IgD-negative memory B cell (primary cell): ENCODE data around the gene KCNJ4. TPM values are rescaled to one million over a fixed set of nuclear protein-coding genes. Genes with fewer than 3 reads are reported as not detected.
A peak's percentile ranks its signal among the peaks of the same experiment; 100 is the strongest.

Source experiments
- H3K27ac Mint-ChIP-seq, 3 donors: one replicate each; pipeline ENCODE4 v1.8.0; 2020 to 2022; ENCODE audit warnings: mild to moderate bottlenecking in 3 of 3, mixed read lengths in 3 of 3, moderate library complexity in 1 of 3
- H3K27me3 Mint-ChIP-seq: one replicate; pipeline ENCODE4 v1.8.0; 2021; ENCODE audit warnings: mixed read lengths
- H3K36me3 Mint-ChIP-seq: one replicate; pipeline ENCODE4 v1.8.0; 2020; ENCODE audit warnings: mild to moderate bottlenecking, mixed read lengths
- H3K4me1 Mint-ChIP-seq, 3 donors: one replicate each; pipeline ENCODE4 v1.8.0; 2020 to 2022; ENCODE audit warnings: mixed read lengths in 3 of 3, mild to moderate bottlenecking in 1 of 3
- H3K4me3 Mint-ChIP-seq, 4 donors: one replicate each; pipeline ENCODE4 v1.8.0; 2020 to 2022; ENCODE audit warnings: mild to moderate bottlenecking in 4 of 4, mixed read lengths in 4 of 4, moderate library complexity in 3 of 4
- H3K9me3 Mint-ChIP-seq, 3 donors: one replicate each; pipeline ENCODE4 v1.8.0; 2020 to 2021; ENCODE audit warnings: mixed read lengths in 3 of 3, mild to moderate bottlenecking in 1 of 3
- polyA plus RNA-seq: library from polyadenylated mRNA; unstranded; fragments of 300-500 nt; fragmentation: Illumina TruSeq; gene quantifications from one replicate; pipeline ENCODE4 v1.2.3, GENCODE V29; 2021

Gene KCNJ4
- not detected for polyA plus RNA-seq

DNA sequence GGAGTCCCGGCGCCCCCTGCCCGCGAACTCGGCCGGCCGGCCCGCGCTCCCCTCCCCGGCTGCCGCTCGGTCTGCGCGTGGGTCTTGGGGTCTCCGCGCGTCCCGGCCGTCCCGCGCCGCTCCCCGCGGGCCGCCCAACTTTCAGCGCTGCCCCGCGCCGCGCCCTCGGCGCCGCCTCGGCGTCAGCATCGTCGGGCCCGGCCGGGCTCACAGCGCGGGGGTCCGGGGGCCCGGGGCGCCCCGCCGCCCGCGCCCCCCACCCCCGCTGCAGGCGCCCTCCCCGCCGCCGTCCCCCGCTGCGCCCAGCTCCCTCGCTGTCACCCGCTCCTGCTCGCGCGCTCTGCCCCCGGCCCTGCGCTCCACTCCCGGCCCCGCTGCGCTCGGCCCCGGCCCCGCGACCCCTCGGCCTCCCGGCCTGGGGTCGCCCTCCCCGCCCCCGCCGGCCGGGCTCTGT lies at the start of gene KCNJ4:
TSS of gene KCNJ4 (minus strand) at position 124 of the 454 bp plus-strand sequence. CDS start 27,067 bp downstream, outside the sequence.
- H3K9me3 Mint-ChIP-seq = no peaks in the 10 kb centered on the region
- H3K36me3 Mint-ChIP-seq = peaks cover 4% of the 10 kb centered on the region
- peak within 1 kb of the TSS; percentile 27 to 98 (median 88) for H3K4me3 Mint-ChIP-seq
- peaks cover 66% of the 10 kb centered on the region for H3K27me3 Mint-ChIP-seq
- H3K27ac Mint-ChIP-seq = peak within 1 kb of the TSS in 2 of 3 donors; percentile 4 to 57
- H3K4me1 Mint-ChIP-seq = peaks cover 9 to 13% (median 12%) of the 10 kb centered on the region in 3 donors

DNA sequence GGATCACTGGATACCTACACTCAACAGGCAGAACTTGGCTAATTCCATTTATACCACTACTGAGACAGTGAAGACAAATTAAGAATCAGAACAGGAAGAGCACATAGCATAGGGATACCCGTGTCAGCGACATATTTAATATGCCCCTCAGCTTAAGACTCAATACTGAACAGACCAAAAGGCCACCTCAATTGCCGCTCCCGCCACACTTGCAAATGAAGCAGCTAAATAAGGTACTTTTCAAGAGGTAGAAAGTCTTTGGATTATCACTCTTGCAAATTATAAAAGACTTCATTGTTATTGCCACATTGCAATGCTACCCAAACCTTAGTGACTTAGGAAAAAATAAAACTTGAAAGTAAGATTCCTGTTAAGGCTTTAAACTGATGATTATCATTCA lies 48.0 kb upstream of the KCNJ4 start:
- no peaks in the 10 kb centered on the region for H3K27me3 Mint-ChIP-seq
- H3K36me3 Mint-ChIP-seq = peaks cover 2% of the 10 kb centered on the region
- peaks cover 44 to 47% (median 45%) of the 10 kb centered on the region in 3 donors for H3K4me1 Mint-ChIP-seq
- peak overlapping the region; percentile 93 to 98 (median 96) for H3K4me3 Mint-ChIP-seq
- H3K9me3 Mint-ChIP-seq = no peaks in the 10 kb centered on the region
- H3K27ac Mint-ChIP-seq = peak overlapping the region in 2 of 3 donors; percentile 42 to 98

DNA sequence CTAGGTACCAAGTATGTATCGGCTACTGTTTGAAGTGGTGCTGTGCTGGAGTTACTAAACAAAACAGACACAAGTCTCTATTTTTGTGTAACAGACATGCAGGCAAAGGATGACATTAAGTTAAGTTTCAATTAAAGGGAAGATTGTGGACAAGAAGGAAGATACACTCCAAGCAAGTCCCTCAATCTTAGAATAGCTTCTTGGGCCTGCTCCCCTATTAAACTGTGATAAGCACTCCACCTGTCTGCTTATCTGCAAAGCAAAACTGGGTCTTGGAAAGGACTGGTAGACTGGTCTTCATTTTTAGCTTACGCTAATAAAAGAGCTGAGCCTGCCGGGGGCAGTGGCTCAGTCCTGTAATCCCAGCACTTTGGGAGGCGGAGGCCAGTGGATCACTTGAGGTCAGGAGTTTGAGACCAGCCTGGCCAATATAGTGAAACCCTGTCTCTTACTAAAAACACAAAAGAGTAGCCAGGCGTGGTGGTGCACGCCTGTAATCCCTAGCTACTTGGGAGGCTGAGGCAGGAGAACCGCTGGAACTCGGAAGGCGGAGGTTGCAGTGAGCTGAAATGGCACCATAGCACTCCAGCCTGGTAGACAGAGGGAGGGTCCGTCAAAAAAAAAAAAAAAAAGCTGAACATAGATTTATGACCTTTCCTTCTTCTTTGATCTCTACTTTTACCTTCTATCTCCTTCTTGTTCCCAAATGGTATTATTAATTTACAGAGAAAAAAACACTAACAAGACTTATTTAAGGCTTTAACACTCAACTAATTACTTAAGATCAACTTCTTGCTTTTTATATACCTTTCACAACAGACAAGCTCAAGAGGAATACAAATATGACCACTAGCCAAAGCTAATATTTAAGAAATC lies 47.0 kb upstream of the KCNJ4 start:
- peak overlapping the region; percentile 93 to 98 (median 96) for H3K4me3 Mint-ChIP-seq
- H3K27ac Mint-ChIP-seq = peak overlapping the region in 1 of 3 donors; percentile 98
- H3K27me3 Mint-ChIP-seq = no peaks in the 10 kb centered on the region
- peaks cover 2% of the 10 kb centered on the region for H3K36me3 Mint-ChIP-seq
- H3K9me3 Mint-ChIP-seq = no peaks in the 10 kb centered on the region
- peaks cover 44 to 47% (median 45%) of the 10 kb centered on the region in 3 donors for H3K4me1 Mint-ChIP-seq

DNA sequence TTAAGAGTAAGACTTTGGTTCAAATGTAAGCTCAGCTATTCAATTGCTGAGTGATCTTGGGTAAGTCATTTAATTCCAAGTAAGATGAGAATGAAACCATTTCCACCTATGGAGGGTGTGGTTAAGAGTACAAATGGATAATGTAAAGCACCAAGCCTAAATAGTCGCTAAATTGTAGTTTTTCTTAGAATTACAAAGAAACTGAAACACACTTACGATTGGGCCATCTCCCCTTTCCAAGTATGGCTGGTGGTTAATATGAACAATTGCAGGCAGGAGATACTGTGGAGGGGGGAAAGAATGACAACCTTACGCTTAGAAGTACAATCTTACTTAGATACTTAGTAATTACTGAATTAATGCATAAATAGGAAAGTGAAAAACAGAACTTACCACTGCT lies 42.9 kb upstream of the KCNJ4 start:
- H3K9me3 Mint-ChIP-seq = no peaks in the 10 kb centered on the region
- no peak overlapping the region for H3K4me3 Mint-ChIP-seq
- peaks cover 7% of the 10 kb centered on the region for H3K36me3 Mint-ChIP-seq
- H3K4me1 Mint-ChIP-seq = peaks cover 15 to 27% (median 23%) of the 10 kb centered on the region in 3 donors
- no peaks in the 10 kb centered on the region for H3K27me3 Mint-ChIP-seq
- no peak overlapping the region for H3K27ac Mint-ChIP-seq

DNA sequence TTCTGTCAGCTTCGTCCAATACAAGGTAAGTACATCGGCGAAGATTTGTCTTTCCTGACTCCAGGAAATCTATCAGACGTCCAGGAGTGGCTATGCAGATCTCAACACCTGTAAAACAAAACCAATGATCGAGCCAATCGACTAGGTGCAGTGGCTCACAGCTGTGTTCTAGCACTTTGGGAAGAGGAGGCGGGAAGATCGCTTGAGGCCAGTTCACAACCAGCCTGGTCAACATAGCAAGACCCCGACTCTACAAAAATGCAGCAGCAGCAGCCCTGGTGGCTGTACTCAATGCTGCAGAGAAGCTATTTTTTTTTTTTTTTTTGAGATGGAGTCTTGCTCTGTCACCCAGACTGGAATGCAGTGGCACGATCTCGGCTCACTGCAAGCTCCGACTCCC lies 39.9 kb upstream of the KCNJ4 start:
- Mint-ChIP-seq H3K27ac (peak overlapping the region in 1 of 3 donors; percentile 21), H3K4me3 (no peak overlapping the region), H3K36me3 (peaks cover 7% of the 10 kb centered on the region), H3K27me3 (no peaks in the 10 kb centered on the region), H3K9me3 (no peaks in the 10 kb centered on the region), H3K4me1 (peaks cover 0 to 10% (median 5%) of the 10 kb centered on the region in 3 donors)

DNA sequence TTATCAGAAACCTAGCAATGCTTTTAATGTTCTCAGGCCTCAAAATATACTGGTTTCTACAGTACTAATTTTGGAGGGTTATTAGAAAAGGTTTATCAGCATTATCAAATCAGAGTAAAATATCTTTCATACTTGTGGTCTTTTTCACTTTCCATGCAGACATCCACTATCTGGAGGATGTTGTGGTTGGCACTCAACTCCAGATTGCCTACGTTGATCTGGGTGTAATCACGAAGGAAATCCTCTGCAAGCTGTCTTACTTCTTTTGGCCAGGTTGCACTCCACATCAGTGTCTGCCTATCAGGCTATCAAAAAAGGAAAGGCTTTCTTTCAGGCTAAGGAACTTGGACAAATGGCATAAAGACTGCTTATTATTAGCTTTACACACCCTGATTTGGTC lies 39.5 kb upstream of the KCNJ4 start:
- no peaks in the 10 kb centered on the region for H3K27me3 Mint-ChIP-seq
- H3K4me3 Mint-ChIP-seq = no peak overlapping the region
- peaks cover 0 to 9% (median 5%) of the 10 kb centered on the region in 3 donors for H3K4me1 Mint-ChIP-seq
- peak overlapping the region in 1 of 3 donors; percentile 21 for H3K27ac Mint-ChIP-seq
- H3K9me3 Mint-ChIP-seq = no peaks in the 10 kb centered on the region
- H3K36me3 Mint-ChIP-seq = peaks cover 11% of the 10 kb centered on the region

DNA sequence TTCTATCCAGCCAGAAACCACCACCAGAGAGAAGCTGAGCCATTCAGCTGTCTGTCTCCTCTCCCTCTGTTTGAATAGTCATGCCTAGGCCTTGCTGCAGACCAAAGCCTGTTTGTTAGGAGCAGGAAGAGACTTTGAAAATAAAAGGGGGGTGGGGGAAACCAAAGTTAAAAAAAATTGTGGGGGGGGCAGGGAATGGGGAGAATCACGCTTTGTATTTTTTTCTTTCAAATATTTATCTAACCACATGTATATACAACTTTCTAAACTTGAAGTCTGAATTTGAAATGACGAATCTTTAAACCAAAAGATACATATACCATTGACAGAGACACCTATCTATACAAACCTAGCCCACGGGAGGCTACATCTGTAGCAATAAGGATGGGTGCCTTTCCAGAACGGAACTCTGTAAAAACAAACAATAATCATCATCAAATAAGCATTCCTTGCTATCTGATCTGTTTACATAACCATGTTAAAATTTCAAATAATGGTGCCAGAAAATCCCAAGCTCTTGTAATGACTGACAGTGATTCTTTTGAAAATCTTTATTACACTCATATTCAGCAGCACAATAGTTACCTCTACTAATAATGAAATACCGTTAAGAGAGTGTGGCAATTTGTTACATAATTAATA lies 36.8 kb upstream of the KCNJ4 start:
- peaks cover 0 to 5% (median 3%) of the 10 kb centered on the region in 3 donors for H3K4me1 Mint-ChIP-seq
- H3K27me3 Mint-ChIP-seq = no peaks in the 10 kb centered on the region
- peak overlapping the region in 1 of 3 donors; percentile 67 for H3K27ac Mint-ChIP-seq
- no peak overlapping the region for H3K4me3 Mint-ChIP-seq
- no peaks in the 10 kb centered on the region for H3K9me3 Mint-ChIP-seq
- peaks cover 12% of the 10 kb centered on the region for H3K36me3 Mint-ChIP-seq

DNA sequence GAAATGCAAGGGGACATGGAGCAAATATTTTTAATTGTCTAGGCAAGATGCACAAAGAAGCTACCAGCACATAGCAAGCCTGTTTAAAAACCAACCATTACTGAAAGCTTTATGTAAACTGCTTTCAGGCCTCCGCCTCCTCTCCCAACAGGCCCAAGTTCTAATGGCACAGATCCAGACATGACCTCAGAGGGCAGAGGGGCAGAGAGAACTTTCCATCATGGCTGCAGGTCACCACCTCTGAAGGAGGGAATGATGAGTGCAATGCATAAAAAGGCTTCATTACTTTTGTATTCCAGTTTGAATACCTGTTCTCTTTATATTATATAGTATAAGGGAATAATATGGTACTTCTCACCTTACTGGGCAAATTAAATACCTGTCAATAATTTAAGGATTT lies 35.9 kb upstream of the KCNJ4 start:
- H3K27me3 Mint-ChIP-seq = no peaks in the 10 kb centered on the region
- H3K36me3 Mint-ChIP-seq = peaks cover 12% of the 10 kb centered on the region
- no peak overlapping the region for H3K27ac Mint-ChIP-seq
- no peak overlapping the region for H3K4me3 Mint-ChIP-seq
- H3K9me3 Mint-ChIP-seq = no peaks in the 10 kb centered on the region
- peaks cover 0 to 5% (median 3%) of the 10 kb centered on the region in 3 donors for H3K4me1 Mint-ChIP-seq

DNA sequence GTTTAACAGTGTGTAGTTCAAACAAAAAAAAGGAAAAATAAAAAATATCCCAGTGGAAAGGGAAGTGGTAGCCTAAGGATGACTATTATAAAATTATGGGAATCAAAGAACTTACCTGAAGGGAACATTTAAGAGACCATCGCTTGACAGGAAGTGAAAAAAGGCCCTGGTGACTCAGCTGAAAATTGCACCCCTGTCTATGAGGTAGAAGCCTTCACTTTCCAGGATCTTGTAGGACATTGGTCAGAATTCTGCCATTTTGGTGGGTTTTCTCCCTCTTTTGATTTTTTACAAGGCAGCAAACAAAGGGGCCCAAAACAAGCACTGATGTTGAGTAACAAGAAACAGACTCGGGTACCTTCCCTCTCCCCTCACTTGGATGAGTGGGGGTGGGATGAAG lies 35.5 kb upstream of the KCNJ4 start:
- Mint-ChIP-seq H3K4me3 (peak overlapping the region in 1 of 4 donors; percentile 41), H3K36me3 (peaks cover 9% of the 10 kb centered on the region)

DNA sequence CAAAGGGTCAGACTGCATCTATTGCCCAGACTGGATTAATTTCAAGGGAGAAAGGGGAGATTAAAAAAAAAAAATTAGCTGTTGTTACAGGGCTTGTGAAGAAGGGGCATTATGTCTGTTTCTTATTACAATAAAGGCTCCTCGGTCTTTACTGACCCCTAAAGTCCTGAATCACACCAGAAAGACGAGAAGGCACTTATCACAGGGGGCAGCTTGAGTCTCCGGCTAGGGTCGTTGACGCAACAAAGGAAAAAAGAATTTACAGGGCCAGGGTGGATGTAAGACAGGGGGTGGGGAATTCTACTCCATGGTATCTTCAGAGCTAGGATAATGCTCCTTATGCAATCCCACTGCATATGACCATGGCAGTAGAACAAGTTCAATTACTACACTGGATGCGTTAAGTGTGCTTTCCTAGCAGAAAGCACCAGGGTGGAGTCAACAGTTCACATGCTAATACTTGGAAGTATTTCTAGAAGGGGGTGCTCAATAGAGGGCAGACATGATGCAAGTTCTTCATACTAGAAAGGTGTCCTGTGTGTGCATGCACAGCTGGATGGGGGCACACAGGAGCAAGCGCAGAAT lies 34.7 kb upstream of the KCNJ4 start:
- Mint-ChIP-seq H3K4me1 (peaks cover 0 to 5% (median 3%) of the 10 kb centered on the region in 3 donors), H3K9me3 (no peaks in the 10 kb centered on the region), H3K4me3 (no peak overlapping the region), H3K27ac (peak overlapping the region in 2 of 3 donors; percentile 5 to 55), H3K36me3 (peaks cover 7% of the 10 kb centered on the region), H3K27me3 (no peaks in the 10 kb centered on the region)

More for the DNA sequence above, 35.5 kb upstream of the KCNJ4 start:
- no peaks in the 10 kb centered on the region for H3K9me3 Mint-ChIP-seq
- H3K27ac Mint-ChIP-seq = peak overlapping the region in 1 of 3 donors; percentile 5
- H3K27me3 Mint-ChIP-seq = no peaks in the 10 kb centered on the region
- peaks cover 0 to 5% (median 3%) of the 10 kb centered on the region in 3 donors for H3K4me1 Mint-ChIP-seq

DNA sequence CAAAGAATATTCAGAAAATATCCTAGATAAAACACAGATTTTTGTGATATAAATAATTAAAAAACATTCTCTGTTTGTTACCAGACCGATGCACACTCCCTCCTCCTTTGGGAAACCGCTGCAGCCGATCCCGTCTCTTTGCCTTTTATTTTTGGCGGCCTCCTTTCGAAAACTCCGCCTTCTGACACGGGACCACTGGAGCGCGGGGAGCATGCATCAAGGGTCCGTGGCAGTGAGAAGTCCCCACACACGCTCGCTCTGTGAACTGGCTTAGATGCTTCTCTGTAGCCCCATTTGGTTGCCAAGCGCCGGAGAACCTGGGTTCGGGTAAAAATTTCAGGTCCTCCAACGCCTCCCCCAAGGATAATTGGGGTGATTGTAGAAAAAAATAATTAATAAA lies 34.1 kb upstream of the KCNJ4 start:
- H3K4me1 Mint-ChIP-seq = peaks cover 0 to 3% (median 3%) of the 10 kb centered on the region in 3 donors
- peaks cover 8% of the 10 kb centered on the region for H3K36me3 Mint-ChIP-seq
- H3K27ac Mint-ChIP-seq = peak overlapping the region in 1 of 3 donors; percentile 55

DNA sequence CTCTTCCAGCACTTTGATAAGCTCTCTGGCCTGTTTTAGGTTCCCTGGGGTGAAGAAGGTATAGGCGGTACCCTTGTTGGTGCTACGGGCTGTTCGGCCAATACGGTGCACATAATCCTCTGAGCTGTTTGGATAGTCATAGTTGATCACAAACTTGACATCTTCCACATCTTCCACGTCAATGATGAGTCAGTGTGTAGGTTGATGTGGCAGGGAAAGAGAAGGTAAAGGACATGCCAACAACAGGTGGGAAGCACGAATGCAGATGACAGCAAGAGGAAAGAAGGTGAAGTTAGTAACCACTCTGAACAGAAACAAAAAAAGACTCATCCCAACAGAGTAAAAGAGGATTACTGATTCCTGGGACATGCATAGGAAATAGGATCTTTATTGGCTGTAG lies 32.9 kb upstream of the KCNJ4 start:
- Mint-ChIP-seq H3K9me3 (no peaks in the 10 kb centered on the region), H3K27ac (peak overlapping the region in 1 of 3 donors; percentile 23), H3K27me3 (no peaks in the 10 kb centered on the region), H3K4me3 (no peak overlapping the region), H3K4me1 (peaks cover 0 to 3% (median 3%) of the 10 kb centered on the region in 3 donors), H3K36me3 (peaks cover 8% of the 10 kb centered on the region)

More for the DNA sequence above, 34.1 kb upstream of the KCNJ4 start:
- H3K27me3 Mint-ChIP-seq = no peaks in the 10 kb centered on the region
- no peak overlapping the region for H3K4me3 Mint-ChIP-seq
- H3K9me3 Mint-ChIP-seq = no peaks in the 10 kb centered on the region

DNA sequence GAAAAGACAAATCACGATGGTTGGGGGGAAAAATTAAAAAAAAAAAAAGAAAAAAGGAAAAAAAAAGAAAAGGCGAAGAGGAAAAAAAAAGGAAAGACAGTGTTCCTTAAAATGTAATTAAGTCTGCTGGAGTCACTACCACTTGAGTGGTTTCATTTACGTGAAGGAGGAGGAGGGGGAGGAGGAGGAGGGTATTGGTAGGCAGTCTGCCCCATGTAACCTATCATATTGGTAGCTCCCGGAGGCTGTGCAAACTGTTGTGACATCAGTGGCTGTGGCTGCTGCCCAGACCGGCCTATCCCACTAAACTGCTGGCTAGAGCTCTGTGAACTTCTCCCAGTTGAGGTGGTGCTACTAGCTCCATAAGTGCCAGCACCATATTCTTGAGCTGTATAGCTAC lies 30.8 kb upstream of the KCNJ4 start:
- H3K9me3 Mint-ChIP-seq = no peaks in the 10 kb centered on the region
- H3K4me3 Mint-ChIP-seq = no peak overlapping the region
- H3K36me3 Mint-ChIP-seq = peaks cover 13% of the 10 kb centered on the region
- peaks cover 0 to 3% (median 3%) of the 10 kb centered on the region in 3 donors for H3K4me1 Mint-ChIP-seq
- H3K27ac Mint-ChIP-seq = peak overlapping the region in 1 of 3 donors; percentile 39
- no peaks in the 10 kb centered on the region for H3K27me3 Mint-ChIP-seq

DNA sequence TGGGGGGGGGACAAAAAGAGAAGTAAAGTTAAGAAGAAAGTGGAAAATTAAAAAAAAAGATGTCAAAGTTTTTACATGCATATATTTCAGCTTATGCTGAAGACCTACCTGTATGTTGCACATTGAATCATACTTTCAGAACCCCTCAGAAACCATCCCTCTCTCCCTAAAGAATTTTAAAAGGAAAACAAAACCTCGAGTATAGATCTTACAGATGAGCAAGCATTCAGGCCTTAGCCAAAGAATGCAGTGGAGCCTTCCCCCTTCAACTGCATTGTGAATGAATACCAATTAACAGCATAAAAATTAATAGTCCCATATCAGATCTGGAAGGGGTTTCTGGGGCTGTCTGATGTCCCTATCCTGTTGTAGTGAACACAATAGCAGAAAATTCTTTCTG lies 29.2 kb upstream of the KCNJ4 start:
- no peaks in the 10 kb centered on the region for H3K27me3 Mint-ChIP-seq
- H3K27ac Mint-ChIP-seq = peak overlapping the region in 1 of 3 donors; percentile 51
- peaks cover 10% of the 10 kb centered on the region for H3K36me3 Mint-ChIP-seq
- H3K4me3 Mint-ChIP-seq = peak overlapping the region in 2 of 4 donors; percentile 17 to 49
- H3K9me3 Mint-ChIP-seq = no peaks in the 10 kb centered on the region
- peaks cover 0 to 2% (median 0%) of the 10 kb centered on the region in 3 donors for H3K4me1 Mint-ChIP-seq
